Suppressor macrophage (primary cell): ENCODE measurements around the gene PYGM.
A peak's percentile ranks its signal among the peaks of the same experiment; 100 is the strongest.

Experiments
- DNase-seq, 4 experiments: peaks; one replicate each; pipeline ENCODE4 v3.0.0-alpha.2; 2020 to 2022

Gene PYGM

GRCh38 chr11:64767344-64768299, 7.8 kb upstream of the PYGM start:
- DNase-seq = peak; percentile 79 to 91 (median 84)

- DNase-seq = no peak
Observed at GRCh38 chr11:64766881-64767280, 7.1 kb upstream of the PYGM start.

GRCh38 chr11:64765851-64766665, 6.3 kb upstream of the PYGM start:
- DNase-seq = no peak

GRCh38 chr11:64765291-64765850, 5.6 kb upstream of the PYGM start:
- no peak for DNase-seq

- no peak for DNase-seq
Observed at GRCh38 chr11:64764753-64765152, 5.0 kb upstream of the PYGM start.

- no peak for DNase-seq
Observed at GRCh38 chr11:64764040-64764611, 4.4 kb upstream of the PYGM start.

GRCh38 chr11:64763526-64764039, 3.8 kb upstream of the PYGM start:
- DNase-seq = no peak

GRCh38 chr11:64762674-64763525, 3.1 kb upstream of the PYGM start:
- no peak for DNase-seq

- no peak for DNase-seq
Observed at GRCh38 chr11:64762277-64762673, 2.5 kb upstream of the PYGM start.

GRCh38 chr11:64760759-64761420, 1.1 kb upstream of the PYGM start:
- DNase-seq = no peak

GRCh38 chr11:64759131-64759721, 548 bp downstream of the PYGM start:
- DNase-seq = no peak

GRCh38 chr11:64758330-64759079, 1.3 kb downstream of the PYGM start:
- no peak for DNase-seq

- no peak for DNase-seq
Observed at GRCh38 chr11:64757549-64758329, 2.0 kb downstream of the PYGM start.

GRCh38 chr11:64755681-64756361, 4.0 kb downstream of the PYGM start:
- DNase-seq = no peak

GRCh38 chr11:64754919-64755662, 4.7 kb downstream of the PYGM start:
- no peak for DNase-seq

- no peak for DNase-seq
Observed at GRCh38 chr11:64754124-64754918, 5.5 kb downstream of the PYGM start.
